ENCODE results near the gene DNAH6. TPM values are rescaled to one million over a fixed set of nuclear protein-coding genes. Genes with fewer than 3 reads are reported as not detected.
A peak's percentile ranks its signal among the peaks of the same experiment; 100 is the strongest.

The DNAH6 gene
- total RNA-seq, 1 donor from 2014 or later: 1.9 TPM

DNA sequence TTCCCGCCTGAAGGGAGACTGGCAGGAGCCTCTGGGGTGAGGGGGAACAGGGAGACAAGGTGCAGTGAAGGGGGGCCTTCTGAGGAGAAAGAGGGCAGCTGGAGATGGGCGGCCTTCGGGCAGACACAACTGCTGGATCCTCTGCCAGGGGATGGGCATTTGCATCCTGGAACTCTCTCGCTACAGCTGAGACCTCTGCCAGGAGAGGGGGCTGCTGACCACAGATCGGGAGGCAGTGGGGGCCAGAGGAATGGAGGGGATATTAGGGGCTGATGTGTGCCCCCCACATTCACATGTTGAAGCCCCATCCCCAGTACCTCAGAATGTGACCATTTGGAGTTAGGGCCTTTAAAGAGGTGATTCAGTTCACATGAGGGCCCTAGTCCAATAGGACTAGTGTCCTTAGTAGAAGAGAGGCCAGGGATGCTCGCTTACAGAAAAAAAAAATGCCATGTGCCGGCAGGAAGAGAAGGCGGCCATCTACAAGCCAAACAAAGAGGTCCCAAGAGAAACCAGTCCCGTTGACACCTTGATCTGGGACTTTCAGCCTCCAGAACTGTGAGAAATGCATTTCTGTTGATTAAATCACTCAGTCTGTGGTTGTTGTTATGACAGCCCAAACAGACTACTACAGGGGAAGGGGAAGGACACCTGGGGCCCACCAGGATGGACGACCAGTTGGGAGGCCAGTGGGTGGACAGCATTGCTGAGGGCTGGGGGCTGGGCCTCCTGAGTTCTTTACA, 314.6 kb downstream of the DNAH6 start:
- ATAC-seq (no peak), DNase-seq (ENCODE audit: low spot score) (no peak)

DNA sequence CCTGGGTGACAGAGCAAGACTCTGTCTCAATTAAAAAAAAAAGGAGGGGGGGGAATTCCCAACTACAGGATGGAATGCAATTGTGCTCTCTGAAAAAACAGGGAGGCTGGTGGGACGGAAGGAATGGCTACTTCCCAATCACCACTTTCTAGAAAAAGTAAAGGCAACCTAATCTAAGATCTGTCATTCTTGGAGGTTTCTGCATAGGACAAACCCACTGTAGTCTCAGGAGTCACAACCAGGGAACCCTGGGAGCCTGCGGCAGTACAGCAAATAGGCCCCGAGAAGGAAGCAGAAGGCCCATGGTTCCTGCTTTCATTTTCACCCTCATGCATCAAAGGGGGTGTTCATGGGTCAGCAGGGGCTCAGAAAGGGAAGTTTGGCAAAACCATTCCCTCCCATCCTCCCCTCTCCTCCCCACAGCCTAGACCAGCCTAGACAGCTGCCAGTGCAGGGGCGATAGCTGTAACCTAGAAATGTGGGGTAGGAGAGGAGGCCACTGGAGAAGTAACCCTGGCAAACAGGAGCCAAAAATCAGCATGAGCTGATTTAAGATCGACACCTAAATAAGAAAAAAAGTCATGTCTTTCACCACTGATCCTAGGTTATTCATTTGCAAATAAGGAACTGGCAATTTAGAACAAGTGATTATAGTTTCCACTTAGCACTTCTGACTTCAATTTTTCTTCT, 316.6 kb downstream of the DNAH6 start:
- DNase-seq (ENCODE audit: low spot score) (no peak), ATAC-seq (peak; percentile 54)

DNA sequence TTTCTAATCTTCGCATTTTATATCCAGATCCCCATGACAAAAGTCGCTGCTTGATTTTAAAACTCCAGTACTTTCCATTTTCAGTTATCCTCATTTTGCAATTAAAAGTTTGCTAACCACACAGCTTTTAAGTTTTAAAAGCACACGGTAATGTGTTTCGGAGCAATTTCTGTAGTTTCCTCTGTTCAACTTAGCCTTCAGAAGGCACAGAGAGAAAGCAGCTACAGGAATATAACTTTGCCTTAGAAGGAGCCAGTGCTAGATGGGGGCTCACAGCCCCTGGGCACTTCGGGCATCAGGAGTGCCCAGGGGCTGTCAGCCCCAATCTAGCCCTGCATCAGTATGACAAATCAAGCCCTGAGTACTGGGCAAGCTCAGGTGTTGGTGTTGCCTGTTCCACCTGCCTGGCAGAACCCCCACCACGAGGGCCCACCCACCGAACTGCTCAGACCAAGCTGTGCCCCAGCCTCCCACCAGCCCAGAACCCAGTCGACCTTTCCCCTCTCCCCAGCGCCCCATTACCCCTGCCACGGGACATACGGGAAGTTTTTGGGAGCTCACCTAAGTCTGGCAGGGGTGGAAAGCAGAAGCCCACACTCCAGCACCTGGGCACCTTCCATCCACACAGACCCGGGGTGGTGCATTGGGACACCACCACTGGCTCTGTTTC, 317.3 kb downstream of the DNAH6 start:
- DNase-seq (ENCODE audit: low spot score) (no peak), ATAC-seq (no peak)

DNA sequence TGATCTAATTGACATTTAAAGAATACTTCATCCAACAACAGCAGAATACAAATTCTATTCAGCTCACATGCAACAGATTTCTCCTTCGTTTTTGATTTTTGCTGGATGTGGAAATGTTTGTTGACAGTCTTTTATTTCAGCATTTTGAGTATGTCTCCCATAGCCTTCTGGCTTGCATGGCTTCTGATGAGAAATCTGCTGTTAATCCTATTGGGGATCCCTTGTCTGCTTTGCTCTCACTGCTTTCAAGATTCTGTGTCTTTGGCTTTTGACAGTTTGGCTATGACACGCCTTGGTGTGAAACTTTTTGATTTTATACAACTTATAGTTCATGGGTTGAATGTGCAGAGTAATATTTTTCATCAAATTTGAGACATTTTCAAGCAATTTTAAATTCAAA, 319.9 kb downstream of the DNAH6 start:
- ATAC-seq (no peak), DNase-seq (ENCODE audit: low spot score) (no peak)

DNA sequence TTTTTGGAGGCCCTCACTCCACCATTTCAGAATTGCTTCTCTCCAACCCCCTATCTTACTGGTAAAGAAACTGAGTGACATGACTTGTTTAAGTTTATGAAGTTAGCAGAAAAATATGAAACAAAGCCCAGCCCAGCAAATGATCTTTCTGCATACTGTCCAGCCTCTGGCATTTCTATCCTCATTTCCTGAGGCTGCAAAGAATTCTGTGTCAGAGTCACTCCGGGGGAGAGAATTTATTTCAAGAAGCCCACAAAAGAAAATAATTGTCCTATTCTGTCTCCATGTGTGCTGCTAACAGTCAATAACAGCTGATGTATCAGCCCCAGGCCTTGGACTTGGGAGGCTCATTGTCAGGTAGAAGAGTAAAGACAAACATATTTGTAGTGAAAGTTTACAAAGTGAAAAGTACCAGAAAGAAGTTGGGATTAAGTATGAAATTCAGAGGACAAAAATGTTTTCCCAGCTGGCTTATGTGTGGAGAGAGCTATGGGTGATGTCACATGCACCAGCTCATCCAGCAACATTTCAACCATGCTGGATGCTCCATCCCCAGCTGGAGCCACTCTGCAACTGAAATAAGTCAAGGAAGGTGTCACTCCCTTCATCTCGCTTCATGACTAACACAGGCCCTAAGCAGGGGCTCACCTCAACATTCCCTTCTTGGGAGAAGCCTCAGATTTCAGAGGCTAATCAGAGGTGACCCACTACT, 322.3 kb downstream of the DNAH6 start:
- DNase-seq (ENCODE audit: low spot score): no peak
- no peak for ATAC-seq

DNA sequence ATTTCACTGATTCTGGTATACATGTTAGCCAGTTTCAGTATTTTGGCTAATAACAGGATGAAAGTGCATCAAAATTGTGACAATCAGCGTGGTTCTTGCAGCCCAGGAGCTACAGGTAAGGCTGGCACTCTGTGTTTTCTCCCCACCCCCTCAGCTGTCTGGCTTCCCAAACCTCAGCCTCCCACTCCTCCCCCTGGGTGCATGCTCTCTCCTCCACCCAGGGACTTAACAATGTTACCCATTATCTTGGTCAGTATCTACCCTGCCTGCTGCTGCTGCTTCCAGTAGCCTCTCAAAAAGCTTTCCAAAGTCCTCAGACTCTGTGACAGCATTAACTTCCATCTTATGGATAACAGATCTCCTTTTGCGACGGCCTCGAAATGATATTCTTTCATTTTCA, 323.6 kb downstream of the DNAH6 start:
- ATAC-seq (no peak), DNase-seq (ENCODE audit: low spot score) (no peak)

DNA sequence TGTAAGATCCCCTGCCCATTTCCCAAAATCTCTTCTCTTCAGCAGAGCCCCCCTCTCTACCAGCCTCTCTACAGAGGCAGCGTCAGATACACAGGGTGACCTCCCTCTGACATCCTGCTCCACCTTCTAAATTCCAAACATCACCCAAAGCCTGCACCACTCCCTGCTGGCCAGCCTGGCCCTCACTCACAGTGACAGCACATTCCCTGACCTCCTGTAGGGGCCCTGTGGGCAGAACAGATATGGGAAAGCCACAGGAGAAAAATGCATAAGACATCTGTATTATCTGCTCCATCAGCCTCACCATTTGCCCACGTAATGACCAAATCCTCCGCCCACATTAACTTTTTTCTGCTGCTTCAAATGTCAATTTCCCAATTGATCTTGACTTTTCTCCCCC, 324.0 kb downstream of the DNAH6 start:
- no peak for ATAC-seq

DNA sequence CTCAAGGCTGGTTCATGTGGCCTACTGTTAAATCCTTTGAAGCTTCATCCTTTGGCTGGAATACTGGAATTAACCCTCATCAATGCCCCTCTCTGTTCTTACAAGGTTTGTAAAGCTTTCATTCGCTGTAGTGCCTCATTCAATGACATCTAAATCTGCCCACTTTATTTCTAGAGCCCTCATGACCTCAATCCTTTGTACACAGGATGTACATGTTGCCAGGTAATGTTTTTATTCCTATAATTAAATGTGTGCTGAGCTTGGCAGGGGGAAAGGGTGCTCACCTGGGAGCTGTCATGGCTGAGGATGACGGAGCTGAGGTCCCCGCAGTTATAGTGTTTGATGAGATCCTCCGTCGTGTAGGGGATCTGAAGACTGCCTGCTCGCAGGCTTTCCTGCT, 325.3 kb downstream of the DNAH6 start:
- no peak for ATAC-seq

More for the DNA sequence above, 324.0 kb downstream of the DNAH6 start:
- no peak for DNase-seq (ENCODE audit: low spot score)

DNA sequence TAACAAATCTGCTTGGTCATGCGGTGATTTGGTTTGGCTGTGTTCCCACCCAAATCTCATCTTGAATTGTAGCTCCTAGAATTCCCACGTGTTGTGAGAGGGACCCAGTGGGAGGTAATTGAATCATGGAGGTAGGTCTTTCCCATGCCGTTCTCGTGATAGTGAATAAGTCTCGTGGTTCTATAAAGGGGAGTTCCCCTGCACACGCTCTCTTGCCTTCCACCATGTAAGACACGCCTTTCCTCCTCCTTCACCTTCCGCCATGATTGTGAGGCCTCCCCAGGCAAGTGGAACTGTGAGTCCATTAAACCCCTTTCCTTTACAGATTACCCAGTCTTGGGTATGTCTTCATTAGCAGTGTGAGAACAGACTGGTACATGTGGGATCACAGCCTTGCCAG, 327.8 kb downstream of the DNAH6 start:
- DNase-seq (ENCODE audit: low spot score) (no peak), ATAC-seq (no peak)

More for the DNA sequence above, 325.3 kb downstream of the DNAH6 start:
- DNase-seq (ENCODE audit: low spot score): no peak

DNA sequence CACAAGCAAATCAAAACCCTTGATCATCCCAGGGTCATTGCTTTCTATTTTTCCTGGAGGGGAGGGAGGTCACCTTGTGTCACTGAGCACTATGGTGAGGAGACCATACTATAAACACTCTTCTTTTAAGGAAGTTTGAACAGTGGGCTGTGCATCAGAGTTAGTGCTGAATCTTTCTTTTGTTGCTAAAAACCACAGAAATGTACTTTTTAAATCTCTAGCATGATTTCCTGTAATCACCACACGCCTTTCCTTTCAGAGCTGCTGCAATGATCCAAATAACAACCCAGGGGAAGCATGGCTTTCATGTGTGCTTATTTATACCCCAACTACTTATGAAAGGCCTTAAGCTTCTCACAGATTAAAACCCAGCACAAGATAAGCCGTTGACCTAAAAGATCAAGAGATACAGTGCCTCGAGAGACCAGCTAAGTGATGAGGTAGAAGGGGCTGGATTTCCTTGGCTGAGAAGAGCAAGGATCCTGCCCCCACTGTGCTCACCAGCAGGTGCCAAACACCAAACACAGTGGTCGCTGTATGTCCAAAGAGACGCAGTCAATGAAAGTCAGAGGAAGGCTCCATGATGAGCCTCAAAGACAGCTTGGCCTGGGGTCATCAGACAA, 329.9 kb downstream of the DNAH6 start:
- DNase-seq (ENCODE audit: low spot score) (no peak), ATAC-seq (no peak)

DNA sequence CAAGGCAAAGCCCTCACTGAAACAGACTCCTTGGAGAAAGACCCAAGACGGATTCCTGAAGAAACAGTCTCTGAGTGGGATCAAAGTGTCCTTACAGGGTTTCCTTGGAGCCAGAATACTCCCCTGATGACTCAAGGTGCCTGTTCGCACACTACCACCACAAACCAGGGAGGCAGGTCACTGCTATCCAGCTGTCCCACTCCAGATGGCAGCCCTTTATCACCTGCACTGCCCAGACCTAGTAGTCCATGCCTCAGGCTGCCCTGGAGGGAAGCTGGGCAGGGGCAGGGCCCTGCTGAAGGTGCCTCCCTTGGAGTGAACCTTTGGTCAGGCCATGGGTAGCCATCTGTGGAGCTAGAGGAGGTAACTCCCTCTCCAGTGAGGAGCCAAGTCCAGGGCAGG, 330.4 kb downstream of the DNAH6 start:
- DNase-seq (ENCODE audit: low spot score) (no peak), ATAC-seq (no peak)

DNA sequence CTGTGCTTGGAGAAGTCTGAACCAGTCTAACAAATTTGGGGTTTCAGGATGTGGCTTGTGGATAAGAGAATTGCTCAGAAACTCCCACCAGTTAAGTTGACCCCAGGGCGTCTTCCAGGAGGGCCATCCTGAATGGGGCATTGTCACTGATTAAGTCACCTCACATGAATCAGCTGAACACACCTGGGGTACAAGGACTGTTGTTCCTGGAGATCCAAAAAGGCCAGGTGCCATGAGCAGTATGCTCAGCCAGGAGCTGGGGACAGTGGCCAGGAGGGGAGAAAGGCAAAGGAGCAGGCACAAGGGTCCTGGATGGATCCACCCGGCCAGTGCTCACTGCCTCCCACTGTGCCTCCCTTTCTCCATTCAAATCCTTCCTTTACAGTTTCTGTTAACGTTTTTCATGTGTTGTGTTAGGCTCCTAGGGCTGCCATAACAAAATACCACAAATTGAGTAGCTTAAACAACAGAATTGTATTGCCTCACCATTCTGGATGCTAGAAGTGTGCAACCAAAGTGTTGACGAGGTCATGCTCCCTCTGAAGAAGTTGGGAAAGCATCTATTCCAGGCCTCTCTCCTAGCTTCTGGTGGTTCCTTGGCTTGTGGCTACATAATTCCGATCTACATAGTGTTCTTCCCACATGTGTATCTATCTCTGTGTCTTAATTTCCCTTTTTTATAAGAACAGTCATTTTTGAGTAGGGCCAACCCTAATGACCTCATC, 331.2 kb downstream of the DNAH6 start:
- DNase-seq (ENCODE audit: low spot score) (no peak), ATAC-seq (no peak)

DNA sequence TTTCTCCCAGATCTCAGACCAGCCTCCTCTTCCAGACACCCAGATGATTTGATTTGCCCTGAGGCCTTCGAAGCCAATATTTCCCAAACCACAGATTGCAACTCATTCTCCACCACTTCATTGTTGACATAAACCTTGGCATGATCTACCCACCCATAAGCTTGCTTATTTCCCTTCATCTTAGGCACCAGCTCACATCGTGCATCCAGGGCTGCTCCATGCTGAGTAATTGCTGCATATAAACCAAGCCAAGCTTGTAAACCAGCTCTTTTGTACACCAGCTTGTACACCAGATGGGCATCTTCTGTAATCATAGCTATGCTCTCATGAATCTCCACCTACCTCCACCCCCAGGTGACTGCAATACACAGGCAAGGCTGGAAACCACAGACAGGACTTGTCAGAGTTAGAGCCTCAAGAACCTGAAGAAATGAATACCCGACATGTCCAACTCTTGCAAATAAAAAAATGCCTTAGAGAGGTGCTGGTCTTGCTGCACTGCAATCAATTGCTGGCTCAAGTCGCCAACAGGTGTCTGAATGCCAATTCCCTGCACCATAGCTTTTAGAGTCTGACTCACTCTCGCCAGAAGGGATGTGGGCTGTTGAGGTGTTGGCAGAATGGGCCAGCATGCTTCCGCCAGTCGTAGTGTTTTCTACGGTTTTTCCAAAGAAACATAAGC, 333.1 kb downstream of the DNAH6 start:
- ATAC-seq (no peak), DNase-seq (ENCODE audit: low spot score) (no peak)

DNA sequence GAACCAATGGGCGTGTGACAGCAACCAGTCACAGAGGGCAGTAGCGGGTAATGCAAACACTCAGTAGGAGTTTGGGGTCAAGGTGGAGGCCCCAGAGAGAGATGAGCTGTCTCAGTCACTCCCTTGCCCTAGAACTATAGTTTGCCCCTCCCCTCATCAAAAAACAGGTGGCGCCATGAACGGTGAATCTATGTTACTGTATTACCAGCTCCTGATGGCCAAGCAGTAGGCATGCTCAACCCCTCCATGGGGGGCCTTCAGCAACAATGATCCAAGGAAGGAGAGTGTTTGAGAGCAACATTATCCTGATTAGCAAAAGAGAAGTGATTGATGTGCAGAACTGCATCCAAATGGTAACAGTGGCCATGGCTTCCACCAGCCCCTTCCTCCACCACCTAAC, 334.2 kb downstream of the DNAH6 start:
- DNase-seq (ENCODE audit: low spot score): no peak

DNA sequence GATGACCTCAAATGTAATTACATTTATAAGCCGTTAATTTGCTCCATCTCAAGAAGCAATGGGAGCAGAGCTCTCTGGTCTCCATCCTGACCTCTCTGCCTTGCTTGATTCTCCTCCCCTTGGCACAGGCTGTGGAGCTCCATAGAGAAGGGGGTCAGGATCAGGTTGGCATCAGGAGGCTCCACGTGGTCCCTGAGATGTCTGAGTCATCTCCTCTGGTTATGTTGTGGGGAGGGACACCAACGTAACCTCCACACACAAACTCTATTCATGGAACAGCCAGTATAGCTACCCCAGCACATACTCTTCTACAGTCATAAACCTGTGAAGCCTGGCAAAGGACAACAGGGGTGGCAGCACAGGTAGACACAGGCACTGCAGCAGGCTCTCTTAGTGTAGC, 335.6 kb downstream of the DNAH6 start:
- DNase-seq (ENCODE audit: low spot score) (no peak), ATAC-seq (no peak)

More for the DNA sequence above, 334.2 kb downstream of the DNAH6 start:
- ATAC-seq: no peak

DNA sequence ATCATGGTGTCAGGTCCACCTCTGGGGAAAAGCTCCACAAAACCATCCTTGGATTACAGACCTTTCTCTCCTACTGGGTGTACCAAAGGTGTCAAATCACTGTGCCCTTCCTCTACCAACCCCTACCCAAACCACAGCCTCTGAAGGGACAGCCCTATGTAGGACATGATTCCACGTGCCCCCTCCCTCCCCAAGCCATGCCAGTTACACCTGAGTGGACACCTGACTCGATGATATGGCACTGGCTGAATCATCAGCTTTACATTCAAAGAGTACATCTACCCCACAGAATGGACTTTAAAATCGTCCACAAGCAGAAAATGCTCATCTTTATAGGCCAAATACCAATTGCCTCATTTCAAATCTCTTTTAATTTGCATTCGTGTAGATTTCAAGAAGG, 338.6 kb downstream of the DNAH6 start:
- DNase-seq (ENCODE audit: low spot score): no peak
- ATAC-seq: no peak

DNA sequence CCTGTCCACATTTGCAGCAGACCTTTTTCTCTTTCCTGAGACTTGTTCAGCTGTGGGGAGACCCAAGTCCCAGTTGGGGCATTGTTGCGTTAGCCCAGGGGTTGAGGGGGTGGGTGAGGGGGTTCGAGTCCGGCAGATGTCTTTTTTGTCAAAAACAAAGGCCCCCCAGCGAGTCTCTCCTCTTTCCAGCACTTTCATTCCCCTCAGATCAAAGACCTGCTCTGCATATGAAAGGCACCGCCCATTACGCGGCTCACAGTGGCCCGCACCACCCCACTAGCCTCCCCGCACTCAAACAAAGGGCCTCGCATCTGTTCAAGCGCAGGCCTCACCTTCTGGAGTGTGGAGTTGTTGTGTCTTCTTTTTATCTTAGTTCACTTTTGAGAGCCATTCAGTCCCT, 339.4 kb downstream of the DNAH6 start:
- no peak for ATAC-seq
- no peak for DNase-seq (ENCODE audit: low spot score)

DNA sequence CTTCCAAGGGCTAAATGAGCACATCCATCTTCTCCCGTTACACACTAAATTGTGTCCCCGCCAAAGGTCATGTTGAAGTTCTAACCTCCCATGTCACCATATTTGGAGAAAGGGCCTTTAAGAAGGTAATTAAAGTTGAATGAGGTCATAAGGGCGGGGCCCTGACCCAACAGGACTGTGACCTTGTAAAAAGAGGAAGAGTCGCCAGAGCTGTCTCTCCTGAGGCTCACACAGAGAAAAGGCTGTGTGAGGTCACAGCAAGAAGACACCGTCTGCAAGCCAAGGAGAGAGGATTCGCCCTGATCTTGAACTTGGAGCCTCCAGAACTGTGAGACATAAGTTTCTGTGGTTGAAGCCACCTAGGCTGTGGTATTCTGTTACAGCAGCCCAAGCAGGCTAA, 340.5 kb downstream of the DNAH6 start:
- DNase-seq (ENCODE audit: low spot score) (no peak), ATAC-seq (no peak)

DNA sequence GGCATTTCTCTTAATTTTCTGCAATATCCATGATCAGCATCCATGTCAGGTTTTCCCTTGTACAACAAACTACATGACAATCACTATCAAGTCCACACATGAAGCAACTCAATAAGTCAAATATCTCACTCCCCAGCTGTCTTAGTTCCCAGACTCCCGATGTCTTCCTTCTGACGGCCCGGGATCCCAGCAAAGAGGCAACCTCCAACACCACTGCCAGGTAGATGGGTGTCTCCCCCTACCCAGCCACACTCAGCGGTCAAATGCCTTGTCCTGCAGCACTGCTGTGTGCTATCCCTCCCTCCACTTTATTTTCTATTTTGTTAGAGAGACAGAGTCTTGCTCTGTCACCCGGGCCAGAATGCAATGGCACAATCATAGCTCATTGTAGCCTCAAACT, 341.3 kb downstream of the DNAH6 start:
- no peak for DNase-seq (ENCODE audit: low spot score)
- no peak for ATAC-seq

DNA sequence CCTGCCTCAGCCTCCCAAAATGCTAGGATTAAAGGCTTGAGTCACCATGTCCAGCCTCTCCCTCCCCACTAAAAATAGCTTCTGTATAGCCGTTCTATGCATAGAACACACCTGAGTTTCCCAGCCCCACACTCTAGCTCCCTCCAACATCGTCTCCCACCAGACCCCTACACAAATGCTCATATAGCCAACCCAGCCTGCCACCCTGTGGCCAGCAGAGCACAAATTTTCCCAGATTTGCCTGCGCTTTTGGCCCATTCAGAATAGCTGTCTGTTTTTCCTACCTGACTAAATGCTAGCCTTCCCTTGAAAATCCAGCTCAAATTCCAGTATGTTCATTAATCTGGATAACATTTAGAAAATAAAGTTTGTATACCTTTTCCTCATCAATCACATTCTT, 341.8 kb downstream of the DNAH6 start:
- DNase-seq (ENCODE audit: low spot score): no peak
- peak; percentile 34 for ATAC-seq
